GM21423 (cell line): ENCODE data around the gene PGGT1B.

Experiments
- ATAC-seq: cut with Tn5 transposase; IDR thresholded peaks from one replicate; pipeline ENCODE4 v1.9.1; 2021; ENCODE audit warnings: mild to moderate bottlenecking, moderate library complexity; ENCODE audit not compliant: unreplicated experiment

The PGGT1B gene

DNA sequence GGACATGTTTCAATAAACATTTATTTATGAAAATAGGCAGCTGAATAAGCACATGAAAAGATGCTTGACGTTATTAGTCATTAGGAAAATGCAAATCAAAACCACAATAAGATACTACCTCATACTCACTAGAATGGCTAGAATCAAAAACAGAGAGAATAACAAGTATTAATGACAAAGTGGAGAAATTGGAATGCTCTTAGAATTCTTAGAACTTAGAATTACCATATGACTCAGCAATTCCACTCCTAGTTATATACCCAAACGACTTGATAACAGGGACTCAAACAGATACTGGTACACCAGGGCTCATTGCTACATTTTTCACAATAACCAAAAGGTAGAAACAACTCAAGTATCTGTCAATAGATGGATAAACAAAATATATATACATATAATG lies 77.9 kb downstream of the PGGT1B start:
- ATAC-seq, result no peak

DNA sequence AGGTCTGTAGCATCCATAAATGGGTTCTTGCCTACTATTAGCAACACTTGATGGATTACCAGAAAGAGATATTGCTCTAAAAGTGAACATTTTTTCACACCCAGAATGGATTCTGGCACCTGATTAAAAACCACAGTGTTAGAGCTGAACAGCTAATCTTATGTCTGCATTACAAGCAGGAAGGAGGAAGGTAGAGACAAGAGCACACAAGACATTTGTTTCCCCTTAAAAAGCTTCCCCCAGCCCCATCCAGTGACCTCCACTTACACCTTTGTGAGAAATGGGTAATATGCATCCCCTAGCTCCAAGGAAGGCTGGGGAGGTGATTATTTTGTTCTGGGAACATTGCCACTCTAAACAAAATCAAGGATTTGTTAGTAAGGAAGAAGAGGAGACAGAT lies 80.9 kb downstream of the PGGT1B start:
- no peak for ATAC-seq

DNA sequence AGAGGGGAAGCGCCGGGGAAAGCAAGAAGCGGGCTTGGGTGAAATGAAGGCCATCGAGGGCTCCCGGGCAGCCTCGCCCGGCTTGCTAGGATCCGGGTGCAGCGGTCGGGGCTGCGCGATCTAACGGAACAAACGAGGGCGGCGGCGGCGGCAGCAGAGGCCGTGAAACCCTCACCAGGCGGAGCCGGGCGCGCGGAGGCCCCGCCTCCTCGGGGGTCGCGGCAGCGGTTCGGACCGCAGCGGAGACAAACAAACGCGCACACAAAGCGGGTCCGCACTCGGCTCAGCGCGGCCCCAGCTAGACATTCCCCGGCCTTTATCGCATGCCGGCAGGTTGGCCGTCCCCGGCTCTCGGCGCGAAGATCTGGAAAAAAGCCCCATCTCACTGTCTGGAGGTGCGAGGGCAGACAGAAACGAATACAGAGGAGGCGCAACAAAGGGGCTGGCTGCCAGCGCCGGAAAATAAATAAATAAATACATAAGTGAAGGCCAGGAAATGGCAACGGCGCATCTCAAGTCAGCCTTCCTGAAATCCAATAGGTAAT lies 82.4 kb downstream of the PGGT1B start:
- ATAC-seq, result peak; percentile 61

DNA sequence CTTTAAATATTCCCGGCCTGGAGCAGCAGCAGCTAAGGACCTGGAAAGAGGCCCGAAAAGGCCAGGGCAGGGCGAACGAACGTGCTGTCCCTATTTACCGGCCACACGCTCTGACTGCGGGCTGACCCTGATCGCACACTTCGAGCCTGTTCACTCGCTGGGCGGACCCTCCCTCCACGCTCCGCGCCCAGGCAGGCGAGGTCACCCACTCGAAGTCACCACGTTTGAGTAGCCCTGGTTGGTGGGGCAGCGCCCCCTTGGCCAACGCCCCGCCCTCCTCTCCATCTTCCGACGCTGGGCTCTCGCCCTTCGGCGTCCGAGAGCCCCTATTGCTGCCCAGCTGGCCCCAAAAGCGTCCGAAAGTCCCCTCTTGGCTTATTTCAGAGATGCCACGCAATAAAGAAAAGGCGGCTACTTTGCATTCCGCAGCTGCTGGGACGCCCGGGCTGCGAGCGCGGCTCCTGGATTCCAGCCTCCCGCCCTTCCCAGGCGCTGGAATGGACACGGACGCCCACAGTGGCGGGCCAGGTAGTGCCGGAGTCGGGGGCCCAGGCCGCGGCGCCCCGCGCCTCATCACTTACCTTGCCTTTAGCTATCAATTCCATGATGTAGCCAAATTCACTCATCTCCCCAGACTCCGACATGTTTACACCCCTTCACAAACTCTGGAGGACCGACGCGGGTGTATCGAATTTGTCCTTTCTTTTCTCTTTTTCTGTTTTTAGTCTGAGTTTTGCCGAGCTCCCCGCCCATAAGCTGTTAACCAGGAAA lies 83.1 kb downstream of the PGGT1B start:
- ATAC-seq, result peak; percentile 27

DNA sequence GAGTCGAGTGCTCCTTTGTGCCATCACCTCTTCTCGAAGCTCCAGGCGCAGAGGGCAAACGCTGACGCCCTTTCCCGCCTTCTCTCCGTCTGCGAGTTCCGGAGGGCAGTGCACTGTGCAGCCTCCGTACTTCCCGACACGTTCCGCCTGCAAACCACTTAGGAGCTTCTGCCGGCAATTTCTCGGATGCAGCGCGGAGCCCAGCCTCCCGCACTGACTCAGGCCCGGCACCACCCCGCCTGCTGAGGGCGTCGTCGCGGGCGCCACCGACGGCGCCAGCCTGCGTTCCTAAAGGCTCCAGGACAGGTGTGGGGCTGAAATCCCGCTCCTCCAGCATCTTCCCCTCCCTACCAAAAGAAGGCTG lies 83.7 kb downstream of the PGGT1B start:
- ATAC-seq, result no peak

DNA sequence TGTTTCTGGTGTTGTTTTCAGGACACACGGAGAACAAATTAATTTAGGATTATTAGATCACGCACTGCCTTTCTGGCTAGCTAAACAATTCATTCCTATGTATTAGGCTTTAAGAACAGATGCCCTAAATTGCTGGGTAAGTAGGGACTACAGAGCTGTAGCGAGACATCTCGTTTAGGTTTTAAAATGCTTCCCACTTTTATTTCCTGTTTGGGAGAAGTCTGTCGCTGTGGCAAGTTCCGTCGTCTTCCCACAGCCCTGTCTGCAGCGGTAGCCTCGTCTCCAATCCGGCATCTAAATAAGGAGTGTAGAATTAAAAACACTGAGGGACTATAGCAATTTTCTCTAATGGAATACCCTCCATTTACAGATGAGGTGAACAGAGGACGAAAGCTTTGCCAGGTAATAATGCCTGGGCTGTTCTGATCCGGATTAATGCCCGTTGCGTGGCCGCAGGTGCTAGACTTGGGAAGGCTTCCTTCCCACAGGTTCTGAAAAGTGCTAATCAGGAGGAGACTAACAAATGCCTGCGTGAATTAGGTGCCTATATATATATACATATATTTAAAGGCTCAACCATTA lies 91.7 kb downstream of the PGGT1B start:
- no peak for ATAC-seq

DNA sequence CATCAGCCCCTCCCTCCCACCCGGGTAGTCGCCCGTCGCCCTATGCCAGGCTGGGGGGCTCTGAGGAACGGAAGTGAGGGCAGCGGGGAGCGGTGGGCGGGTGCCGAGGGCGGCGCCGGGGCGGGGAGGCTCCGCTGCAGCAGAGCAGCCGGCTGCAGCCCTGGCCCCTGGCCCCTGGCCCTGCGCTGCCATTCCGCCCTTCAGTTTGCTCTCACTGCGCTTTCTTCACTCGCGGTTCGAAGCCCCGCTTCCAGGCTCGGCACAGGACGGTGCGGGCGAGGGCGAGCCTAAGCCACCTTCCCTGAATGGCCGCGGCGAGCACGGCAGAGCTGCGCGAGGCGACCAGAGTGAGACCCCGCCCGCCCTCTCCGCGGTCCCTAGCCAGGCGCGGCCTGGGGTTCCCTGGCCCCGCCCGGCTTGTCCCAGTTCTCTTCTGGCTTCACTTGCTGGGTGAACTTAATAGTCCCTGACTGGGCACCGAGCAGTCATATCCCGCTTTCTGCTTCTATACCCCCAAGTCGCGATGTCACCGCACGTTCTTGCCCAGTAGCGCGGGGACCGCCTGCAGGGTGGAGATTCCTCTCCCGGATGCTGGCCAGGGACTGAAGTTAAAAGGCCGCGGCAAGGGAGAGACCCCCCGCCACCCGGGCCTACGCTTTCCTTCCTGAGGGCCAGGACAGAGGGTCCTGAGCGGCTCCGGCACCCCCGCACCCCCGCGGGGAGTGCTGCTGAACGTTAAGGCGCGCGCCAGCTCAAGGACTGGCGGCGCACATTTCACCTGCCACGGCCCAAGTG lies 92.3 kb downstream of the PGGT1B start:
- peak; percentile 43 for ATAC-seq

DNA sequence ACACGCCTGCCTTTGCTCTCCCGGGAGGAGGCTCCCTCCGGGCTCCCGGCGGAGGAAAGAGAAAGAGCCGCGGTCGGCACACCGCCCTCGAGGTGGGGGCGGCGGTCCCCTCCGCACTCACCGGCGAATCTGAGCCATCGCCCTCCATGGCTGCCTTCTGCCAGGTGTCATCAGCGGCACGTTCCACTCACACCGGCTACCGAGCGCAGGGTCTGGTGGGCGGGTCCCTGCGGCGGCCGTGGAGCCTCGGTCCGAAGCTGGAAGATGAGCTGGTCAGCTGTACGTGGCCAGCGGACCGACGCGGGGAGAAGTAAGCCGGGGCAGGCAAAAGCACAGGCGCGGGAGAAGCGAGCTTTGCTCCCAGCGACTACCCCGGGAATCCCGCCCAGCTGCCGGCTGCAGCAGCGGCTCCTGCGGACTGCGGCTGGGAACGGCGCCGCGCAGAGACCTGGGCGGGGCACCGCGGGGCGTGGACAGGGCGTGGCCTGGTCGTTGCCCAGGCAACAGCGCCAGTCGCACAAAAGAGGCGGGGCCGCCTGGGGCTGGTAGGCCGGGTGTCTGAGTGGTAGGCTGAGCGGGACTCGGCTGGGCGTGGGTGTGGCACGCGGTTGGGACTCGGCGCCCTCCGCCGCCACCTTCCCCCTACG lies 93.1 kb downstream of the PGGT1B start, which contains the start of gene TRIM36:
TRIM36 (minus strand) TSS at position 422 of the 647 bp plus-strand sequence; CDS start at position 148, 274 bp downstream.
- peak; percentile 98 for ATAC-seq

DNA sequence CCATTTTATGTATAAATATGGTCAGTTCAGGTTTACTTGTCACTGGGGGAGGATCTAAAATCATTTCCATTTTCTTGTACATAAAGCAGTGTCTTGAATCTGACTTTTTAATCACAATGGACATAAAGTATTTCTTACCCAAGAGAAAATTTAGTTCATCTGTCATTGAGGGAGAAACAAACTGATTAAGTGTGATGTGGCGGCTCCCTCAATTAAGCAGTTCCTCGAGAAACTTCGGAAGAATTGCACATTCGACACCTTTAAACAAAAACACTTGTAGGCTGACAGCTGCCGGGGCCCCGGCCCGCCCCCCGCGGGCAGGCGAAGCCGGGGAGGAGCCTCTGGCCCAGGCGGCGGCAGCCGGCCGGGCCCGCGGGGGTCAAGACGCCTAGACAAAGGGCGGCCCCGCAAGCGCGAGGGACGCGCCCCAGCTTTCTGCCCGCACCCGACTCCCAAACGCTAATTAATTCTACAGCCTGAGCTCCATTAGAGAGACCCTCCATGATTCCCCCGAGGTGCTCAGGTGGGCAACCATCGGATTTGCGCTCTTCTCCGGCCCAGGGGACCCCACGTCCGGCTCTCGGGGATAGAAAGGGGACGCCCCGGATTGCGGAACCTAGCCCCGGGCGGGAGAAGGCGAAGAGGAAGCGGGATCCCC lies 93.7 kb downstream of the PGGT1B start:
- ATAC-seq, result peak; percentile 8

DNA sequence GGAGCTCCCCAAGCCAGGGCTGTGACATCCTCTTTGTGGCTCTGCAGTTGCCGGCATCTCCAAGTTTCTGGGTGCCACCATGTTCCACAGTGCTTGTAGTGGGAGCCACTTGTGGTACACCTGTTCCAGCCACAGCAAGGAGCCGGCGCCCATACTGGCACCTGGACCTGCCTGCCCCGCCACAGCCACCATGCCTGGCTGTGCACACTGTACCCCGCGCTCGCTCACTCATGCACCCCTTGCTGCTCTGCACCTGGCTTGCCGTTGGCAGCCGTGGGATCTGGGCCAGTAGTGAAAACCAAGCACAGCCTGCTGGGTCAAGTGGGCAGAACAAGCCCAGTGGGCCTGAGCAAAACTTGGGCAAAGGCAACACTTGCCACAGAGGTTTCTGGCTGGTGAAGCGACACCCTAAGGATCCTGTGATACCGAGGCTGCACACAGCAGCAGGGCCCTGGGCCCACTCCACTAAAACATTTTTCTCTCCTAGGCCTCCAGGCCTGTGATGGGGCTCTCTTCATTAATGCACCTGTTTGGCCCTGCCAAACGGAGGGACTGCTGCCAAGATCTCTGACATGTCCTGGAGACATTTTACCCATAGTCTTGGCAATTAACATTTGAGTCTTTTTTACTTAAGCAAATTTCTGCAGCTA lies 95.8 kb downstream of the PGGT1B start:
- no peak for ATAC-seq

DNA sequence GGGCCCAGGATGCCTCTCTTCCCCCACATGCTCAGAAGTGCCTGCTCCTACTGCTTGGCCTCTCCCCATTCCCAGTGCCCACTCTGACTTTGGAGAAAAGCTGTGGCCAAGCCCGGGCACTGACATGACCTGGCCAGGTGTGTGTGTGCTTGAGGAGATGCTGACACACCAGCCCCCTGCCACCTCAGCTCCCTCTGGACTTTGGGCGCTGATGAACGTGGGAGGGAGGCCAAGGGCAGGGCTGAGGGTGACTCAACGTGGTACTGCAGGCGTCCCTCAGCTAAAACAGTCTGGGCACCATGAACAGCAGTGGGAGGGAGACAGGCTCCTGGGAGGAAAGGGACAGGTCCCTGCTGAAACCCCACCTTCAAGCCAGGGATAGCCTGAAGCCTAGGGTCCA lies 96.9 kb downstream of the PGGT1B start:
- no peak for ATAC-seq

DNA sequence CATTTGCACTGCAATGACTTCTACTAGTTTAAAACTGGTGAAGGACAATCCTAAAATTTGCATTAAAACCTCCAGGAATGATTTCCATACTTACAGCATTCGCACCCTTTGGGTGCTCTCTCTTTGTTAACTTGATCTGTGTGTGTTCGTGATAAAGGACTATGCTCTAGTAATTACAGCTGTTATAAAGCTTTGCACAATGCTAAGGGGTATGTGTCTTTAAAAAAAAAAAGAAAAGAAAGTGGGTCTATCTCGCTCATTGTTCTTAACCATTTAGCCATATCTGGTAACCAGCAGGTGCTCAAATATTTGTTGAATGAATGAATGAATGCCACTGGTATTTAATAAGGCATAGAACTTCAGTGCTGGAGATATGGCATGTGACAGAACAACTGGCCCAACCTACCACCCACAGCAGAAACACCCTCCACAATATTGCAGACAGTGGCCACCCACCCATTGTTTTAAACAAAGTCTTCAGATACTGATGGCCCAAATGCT lies 101.7 kb downstream of the PGGT1B start:
- no peak for ATAC-seq
